ENCODE measurements around the gene RABL6. TPM values are rescaled to one million over a fixed set of nuclear protein-coding genes. Genes with fewer than 3 reads are reported as not detected.

The RABL6 gene
- polyA plus RNA-seq, 1 experiment: 35.4 TPM

GRCh38 chr9:136851941-136852663, 44.4 kb downstream of the RABL6 start, which contains the start of gene MAMDC4:
Gene MAMDC4 (plus strand): TSS chr9:136852346. CDS start chr9:136852417, 71 bp downstream.
- TF ChIP-seq CTCF (IDR thresholded peaks at IDR 0.05; ENCODE audit: low read depth, low read length): no peak
- POLR2A ChIA-PET: interaction anchor here (1.2 kb wide), 1 partner anchor 10 kb away, joined by 4 read pairs; the partner anchor contains the start of gene AJM1
- DNase-seq (ENCODE audit: low read depth, low spot score): no peak

DNA sequence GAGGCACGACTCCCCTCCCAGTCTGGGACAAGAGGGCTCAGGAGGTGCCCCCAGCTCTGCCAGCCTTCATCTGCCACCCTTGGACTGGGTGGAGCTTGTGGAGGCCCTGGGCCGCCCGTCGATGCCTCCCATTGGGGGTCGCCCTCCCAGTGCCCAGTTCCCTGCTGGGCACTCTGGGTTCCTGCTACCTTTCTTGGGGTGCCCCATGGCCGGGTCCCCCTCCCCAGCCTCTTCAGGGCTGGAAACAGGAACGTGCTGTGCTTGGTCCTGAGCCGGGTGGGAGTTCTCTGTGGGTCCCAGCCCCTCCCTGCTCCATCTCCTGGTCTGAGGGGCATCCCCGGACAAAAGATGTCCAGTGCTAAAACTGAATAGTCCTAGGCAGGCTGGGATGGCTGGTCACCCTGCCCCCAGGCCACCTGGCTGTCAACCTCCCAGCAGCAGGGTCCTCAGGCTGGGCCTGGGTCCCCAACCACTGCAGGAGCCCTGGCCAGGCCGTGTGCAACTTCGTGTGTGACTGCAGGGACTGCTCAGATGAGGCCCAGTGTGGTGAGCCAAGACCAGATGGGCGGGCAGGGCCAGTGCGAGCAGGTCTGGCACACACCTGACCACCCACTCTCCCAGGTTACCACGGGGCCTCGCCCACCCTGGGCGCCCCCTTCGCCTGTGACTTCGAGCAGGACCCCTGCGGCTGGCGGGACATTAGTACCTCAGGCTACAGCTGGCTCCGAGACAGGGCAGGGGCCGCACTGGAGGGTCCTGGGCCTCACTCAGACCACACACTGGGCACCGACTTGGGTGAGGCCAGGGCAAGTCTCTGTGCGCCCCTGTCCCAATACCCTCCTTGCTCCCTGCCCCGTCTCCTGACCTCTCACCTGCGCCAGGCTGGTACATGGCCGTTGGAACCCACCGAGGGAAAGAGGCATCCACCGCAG, 45.2 kb downstream of the RABL6 start:
- Histone ChIP-seq H3K27ac (ENCODE audit: low read depth, low read length) (no peak overlapping the region), H3K4me3 (ENCODE audit: low read depth, low read length) (no peak overlapping the region), H3K27me3 (ENCODE audit: control insufficient read depth, insufficient read depth, low read length) (no peaks in the 10 kb centered on the region), H3K9me3 (ENCODE audit: control insufficient read depth, insufficient read depth, low read length) (no peaks in the 10 kb centered on the region; the same call in 1 of the 2 replicates)
- ChIA-PET POLR2A (no interaction called here), CTCF (no interaction called here)
- TF ChIP-seq CTCF (IDR thresholded peaks at IDR 0.05; ENCODE audit: low read depth, low read length): no peak
- DNase-seq (ENCODE audit: low read depth, low spot score): no peak

More at GRCh38 chr9:136851941-136852663, 44.4 kb downstream of the RABL6 start, which contains the start of gene MAMDC4:
- Histone ChIP-seq H3K9me3 (ENCODE audit: control insufficient read depth, insufficient read depth, low read length) (peaks cover 3% of the 10 kb centered on the region; the same call in 1 of the 2 replicates), H3K27me3 (ENCODE audit: control insufficient read depth, insufficient read depth, low read length) (peaks cover under 1% of the 10 kb centered on the region), H3K4me3 (ENCODE audit: low read depth, low read length) (no peak within 1 kb of the TSS), H3K27ac (ENCODE audit: low read depth, low read length) (no peak within 1 kb of the TSS)
- CTCF ChIA-PET: no interaction called here

DNA sequence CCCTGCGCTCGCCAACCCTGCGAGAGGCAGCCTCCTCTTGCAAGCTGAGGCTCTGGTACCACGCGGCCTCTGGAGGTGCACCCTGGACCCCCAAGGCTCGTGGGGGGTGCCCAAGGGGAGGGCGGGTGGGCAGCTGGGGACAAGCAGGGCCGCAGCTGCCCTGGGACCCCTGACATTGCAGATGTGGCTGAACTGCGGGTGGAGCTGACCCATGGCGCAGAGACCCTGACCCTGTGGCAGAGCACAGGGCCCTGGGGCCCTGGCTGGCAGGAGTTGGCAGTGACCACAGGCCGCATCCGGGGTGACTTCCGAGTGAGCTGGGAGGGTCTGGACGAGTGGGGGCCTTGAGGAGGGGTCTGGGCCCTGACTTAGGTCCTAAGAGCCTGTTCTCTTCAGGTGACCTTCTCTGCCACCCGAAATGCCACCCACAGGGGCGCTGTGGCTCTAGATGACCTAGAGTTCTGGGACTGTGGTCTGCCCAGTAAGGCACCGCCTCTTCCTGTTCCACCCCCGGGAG, 45.9 kb downstream of the RABL6 start:
- CTCF ChIA-PET: no interaction called here
- H3K9me3 ChIP-seq (ENCODE audit: control insufficient read depth, insufficient read depth, low read length): no peaks in the 10 kb centered on the region; the same call in 1 of the 2 replicates
- H3K4me3 ChIP-seq (ENCODE audit: low read depth, low read length): no peak overlapping the region
- POLR2A ChIA-PET: no interaction called here
- no peak for TF ChIP-seq CTCF (IDR thresholded peaks at IDR 0.05; ENCODE audit: low read depth, low read length)
- no peaks in the 10 kb centered on the region for H3K27me3 ChIP-seq (ENCODE audit: control insufficient read depth, insufficient read depth, low read length)
- no peak for DNase-seq (ENCODE audit: low read depth, low spot score)
- no peak overlapping the region for H3K27ac ChIP-seq (ENCODE audit: low read depth, low read length)

DNA sequence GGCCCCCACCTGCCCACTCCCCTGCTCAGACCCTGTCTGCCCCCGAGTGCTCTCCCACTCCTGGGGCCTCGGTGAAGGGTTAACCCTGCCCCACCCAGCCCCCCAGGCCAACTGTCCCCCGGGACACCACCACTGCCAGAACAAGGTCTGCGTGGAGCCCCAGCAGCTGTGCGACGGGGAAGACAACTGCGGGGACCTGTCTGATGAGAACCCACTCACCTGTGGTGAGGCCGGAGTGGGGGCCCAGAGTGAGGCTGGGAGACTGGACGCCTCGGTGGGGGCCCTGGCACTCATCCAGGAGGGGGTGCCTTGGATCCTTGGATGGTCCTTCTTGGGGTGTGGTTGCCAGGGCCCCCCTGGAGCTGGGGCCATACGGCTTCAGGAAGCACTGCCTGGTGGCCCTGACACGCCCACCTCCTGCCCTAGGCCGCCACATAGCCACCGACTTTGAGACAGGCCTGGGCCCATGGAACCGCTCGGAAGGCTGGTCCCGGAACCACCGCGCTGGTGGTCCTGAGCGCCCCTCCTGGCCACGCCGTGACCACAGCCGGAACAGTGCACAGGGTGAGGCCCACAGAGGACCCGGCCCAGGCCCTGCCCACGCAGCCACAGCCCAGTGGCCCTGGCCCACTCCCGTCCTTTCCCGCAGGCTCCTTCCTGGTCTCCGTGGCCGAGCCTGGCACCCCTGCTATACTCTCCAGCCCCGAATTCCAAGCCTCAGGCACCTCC, 46.5 kb downstream of the RABL6 start:
- POLR2A ChIA-PET: no interaction called here
- Histone ChIP-seq H3K9me3 (ENCODE audit: control insufficient read depth, insufficient read depth, low read length) (no peaks in the 10 kb centered on the region; the same call in 1 of the 2 replicates), H3K27ac (ENCODE audit: low read depth, low read length) (no peak overlapping the region), H3K27me3 (ENCODE audit: control insufficient read depth, insufficient read depth, low read length) (no peaks in the 10 kb centered on the region), H3K4me3 (ENCODE audit: low read depth, low read length) (no peak overlapping the region)
- TF ChIP-seq CTCF (IDR thresholded peaks at IDR 0.05; ENCODE audit: low read depth, low read length): no peak
- CTCF ChIA-PET: no interaction called here
- no peak for DNase-seq (ENCODE audit: low read depth, low spot score)
